GM19468 (cell line): ENCODE measurements around the gene CFAP65.

Source experiments
- ATAC-seq: cut with Tn5 transposase; IDR thresholded peaks from one replicate; pipeline ENCODE4 v1.9.1; 2021; ENCODE audit warnings: mild to moderate bottlenecking, moderate library complexity, moderate number of reproducible peaks; ENCODE audit not compliant: unreplicated experiment; ENCODE audit errors: extremely low read depth

CFAP65 gene

DNA sequence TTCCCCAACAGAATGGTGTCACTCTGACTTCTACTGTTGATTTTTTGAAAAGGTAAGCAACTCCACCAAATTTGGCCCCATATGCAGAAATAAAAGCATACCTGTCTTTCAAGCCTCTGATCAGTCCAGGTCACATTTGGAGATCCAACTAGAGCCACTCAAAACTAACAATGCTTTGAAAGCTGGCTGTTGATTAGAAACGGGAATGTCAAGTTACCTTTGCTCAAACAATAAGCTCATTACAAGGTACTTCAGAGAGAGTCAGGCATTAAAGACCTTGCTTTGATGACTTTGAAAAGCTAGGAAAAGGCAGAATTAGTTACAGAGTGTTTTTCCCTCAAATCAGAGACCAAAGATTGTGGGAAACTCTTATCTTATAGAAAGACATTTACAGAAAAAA, 24.2 kb upstream of the CFAP65 start:
- no peak for ATAC-seq

DNA sequence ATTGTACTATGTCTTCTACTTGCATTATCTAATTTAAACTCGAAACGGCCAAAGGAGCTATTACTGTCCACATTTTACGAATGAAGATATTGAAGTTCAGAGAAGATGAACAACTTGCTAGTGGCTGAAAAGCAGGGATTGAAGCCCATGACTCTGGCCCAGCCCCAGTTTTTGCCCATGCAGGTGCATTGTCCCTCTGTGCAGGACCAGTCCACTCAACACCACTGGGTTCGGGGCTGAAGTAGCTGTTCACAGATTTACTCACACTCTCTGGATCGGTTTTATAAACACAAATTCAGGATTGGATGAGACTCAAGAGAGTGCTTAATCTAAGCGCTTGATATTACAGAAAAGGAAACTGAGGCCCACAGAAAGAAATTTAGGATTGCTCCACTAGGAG, 20.8 kb upstream of the CFAP65 start:
- ATAC-seq: no peak

DNA sequence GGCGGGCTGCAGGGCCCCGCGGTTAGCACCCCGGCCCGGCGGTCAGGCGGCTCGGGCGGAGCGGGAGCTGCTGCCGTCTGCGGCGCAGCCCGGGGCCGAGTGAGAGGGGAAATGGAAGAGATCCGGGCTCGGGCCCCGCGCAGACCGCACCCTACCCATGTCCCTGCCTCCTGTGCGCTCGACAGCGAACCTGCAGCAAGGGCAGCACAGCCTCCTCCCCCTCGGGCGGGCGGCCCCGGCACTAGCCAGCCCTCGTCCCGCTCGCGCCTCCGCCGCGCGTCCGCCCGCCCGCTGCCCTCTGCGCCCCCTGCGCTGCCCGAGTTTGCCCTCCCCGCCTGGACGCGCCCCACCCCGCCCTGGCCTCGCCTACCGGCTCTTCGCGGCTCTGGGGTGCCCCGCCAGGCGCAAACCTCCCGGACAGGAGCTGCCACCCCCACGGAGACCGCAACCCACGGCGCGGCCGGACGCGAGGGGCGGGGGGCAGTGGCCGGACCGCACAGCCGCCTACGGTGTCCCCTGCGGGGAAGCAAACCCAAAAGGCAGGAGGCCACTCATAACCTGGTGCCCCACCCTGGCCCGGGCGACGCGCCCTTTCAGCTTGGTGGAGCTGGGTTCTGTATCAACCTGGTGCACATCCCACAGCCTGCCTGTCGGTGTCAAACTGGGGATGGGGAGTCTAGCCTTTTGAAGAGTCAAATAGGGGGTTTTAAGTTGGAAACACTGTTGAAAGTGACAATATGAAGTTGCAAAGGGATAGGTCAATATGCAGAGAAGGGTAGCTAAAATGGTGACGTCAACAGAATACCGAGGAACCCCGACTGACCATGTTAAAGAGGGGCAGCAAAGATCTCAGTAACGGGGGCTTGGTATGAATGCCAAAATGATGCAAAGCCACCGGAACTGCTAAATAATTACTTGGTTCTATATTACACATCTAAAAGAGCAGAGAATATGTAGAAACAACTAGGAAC, 19.8 kb upstream of the CFAP65 start, which contains the start of gene IHH:
Gene IHH, minus strand, starts transcription at position 101 of the 971 bp plus-strand sequence. CDS start 454 bp downstream, outside the sequence.
- no peak for ATAC-seq

DNA sequence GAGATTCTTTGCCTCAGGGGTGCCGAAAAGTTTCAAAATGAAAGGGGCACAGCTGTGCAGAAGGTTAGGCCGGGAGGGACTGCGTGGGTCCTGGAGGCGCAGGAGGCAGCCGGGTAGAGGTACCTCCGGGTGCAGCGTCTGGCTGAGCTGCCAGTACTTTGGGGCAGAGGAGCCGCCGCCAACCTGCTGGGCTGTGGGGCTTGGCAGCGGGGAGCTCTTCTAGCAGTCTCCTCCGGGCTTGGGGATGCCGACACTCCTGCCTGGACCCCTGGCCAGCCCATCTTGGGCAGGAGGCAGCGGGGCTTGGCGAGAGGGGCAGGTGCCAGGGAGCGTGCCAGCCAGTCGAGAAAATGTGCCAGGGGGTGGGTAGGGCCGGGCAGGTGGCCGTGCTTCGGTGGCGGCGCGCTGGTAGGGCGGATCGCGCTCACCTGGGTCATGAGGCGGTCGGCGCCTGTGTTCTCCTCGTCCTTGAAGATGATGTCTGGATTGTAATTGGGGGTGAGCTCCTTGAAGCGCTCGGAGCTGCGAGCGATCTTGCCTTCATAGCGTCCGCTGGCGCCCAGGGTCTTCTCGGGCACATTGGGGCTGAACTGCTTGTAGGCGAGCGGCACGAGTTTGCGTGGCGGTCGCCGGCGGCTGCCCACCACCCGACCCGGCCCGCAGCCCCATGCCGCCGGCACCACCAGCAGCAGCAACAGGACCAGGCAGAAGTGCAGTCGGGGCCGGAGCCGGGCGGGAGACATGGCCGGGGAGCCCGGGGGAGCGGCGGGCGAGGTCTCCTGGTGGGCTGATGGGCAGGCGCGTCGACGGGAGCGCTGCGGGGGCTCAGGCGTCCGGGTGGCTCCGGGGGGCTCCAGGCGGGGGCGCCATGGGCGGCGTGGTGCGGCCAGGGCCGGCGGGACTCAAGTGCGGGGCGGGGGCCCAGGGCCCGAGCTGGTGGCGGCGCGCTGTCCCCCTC, 18.7 kb upstream of the CFAP65 start:
- ATAC-seq: no peak

DNA sequence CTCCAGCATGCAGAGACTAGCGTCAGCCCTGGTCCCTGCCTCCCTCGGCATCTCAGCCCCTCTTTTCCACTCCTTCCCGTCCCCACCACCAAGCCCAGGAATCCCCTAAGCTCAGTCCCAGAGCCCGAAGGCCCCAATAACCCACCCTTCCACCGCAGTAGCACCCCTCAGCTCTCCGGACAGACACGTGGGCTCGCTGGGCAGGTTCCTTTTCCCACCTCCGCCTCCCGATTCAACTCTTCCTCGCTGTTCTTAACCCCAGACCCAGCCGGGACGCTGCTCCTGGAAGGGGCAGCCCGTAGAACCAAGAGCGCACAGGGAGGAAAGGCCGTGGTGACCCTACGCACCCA, 18.0 kb upstream of the CFAP65 start:
- no peak for ATAC-seq

DNA sequence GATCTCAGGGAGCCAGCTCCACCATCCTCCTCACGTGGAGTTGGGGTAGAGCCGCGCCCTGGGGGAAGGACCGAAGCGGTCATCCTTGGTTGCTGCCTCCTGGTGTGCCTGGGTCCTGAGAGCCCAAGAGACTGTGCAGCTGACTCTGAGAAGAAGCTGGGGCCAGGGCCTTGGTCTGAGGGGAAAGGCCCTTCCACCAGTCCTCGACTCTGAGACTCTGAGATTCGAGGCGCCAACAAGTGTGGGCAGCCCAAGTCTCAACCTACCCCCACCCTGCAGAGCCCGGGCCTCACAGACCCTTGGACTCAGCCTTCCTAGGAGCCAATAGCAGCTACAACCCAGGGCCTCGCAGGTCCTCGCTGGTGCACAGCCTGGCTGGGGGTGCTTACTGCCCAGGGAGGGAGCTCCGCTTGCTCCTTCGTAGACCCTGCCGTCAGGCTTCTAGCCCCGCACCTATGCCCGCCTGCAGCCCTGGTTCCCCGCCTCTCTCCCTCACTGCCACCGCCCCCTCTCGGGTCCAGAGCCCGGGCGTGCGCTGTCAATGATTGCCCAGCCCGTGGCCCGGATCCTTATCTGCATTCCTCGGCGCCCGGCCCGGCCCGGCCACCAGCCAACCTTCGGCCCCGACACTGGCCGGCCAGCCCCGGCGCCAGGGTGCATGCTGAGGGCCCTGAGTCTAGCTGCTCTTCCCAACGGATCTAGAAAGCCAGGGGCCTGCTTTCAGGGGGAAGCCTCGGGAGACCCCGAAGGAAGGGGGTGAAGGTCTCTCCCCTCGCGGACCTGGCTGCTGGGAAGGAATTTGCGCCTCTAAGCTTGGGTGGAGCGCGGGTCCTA, 17.4 kb upstream of the CFAP65 start:
- no peak for ATAC-seq

DNA sequence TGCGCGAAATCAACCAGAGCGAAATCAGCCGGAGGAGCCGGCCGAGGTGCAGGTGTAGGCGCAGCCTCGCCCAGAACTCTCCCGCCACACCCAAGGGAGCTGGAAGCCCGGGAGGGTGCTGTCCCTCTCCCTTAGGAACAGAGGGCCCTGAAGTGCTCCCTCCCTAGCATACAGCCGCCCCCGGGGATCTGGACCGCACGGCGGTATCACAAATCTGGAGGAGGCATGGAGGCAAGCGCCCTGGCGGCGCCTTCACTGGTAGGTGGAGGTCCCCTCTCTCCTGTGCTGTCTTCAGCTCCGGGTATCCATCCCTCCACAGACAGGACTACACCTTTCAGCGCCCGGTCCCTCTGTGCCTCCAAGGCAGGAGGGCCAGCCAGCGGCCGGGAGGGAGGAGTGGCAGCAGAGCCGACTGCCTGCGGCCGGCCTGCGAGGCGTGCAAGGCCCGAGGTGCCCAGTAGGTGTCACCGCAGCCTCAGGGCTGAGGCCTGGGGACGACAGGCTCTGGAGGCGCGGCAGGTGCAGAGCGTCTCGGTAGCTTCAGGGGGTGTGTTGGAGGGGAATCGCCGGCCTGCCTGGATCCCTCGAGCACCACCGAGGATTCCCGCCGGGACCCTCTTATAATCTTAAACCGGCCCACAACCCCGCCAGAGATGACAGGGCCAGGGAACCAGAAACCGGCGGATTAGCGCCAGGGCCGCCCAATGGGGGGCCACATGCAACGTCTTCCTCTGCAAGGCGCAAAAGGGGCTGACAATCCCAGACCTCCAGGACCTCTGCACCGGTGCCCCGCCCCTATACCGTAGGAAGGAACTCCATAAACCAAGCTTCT, 16.6 kb upstream of the CFAP65 start:
- ATAC-seq: no peak

DNA sequence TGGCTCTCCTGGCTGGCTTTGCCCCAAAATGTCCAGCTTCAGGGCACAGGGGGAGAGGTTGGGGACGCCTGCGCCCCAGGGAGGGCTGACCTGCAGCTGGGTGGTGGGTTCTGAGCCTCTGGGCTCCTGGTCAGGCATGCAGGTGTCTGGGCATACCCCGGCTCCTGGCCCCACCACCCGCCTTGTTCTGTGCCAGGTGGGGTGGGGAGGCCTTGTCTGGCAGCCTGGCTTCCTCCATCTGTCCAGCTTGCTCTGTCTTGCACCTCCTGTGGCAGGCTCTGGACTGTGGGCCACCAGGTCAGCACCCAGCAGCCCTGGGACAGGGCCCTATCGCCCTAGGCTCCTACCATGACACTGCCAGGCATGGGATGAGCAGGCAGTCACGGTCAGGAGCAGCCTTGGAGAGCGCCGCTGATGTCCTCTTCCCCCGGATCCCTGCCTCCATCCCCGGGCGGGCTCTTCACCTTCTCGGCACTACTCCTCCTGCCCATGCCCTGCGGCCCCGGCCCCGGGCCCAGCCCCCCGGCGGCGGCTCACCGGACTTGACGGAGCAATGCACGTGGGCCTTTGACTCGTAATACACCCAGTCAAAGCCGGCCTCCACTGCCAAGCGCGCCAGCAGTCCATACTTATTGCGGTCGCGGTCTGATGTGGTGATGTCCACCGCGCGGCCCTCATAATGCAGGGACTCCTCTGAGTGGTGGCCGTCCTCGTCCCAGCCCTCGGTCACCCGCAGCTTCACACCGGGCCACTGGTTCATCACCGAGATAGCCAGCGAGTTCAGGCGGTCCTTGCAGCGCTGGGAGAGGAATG, 15.8 kb upstream of the CFAP65 start:
- ATAC-seq: no peak

DNA sequence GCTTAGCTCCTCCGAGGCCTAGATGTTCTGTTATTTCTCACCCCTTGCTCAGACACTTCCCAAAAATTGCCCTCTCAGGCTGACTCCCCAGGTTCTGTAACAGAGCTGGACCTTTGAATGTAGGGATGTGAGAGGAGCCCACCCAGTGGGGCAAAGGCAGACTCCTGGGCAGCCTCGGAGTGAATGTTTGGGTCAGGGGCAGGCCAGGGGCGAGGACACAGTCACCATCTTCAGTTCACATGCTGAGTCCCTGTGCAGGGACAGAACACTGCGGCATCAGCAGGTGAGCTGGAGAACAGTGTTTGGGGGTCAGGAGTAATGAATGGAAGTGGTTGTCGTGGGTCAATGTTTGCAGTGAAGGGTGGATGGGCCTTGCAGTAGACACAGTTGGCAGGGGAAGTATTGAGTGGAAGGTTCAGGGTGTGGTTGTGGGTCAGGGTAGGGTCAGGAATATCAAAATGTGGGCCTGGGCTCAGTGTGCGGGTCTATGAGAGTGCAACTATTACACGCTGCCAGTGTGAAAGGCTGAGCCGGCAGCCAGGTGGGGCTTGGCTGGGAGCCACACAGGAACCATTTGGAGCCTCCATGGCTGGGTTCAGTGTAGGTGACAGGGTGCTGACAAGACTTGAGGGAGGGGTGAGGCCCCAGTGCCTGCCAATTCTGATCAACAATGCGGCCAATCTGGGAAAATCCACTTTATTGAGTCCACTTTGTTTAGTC, 15.0 kb upstream of the CFAP65 start:
- ATAC-seq: no peak

DNA sequence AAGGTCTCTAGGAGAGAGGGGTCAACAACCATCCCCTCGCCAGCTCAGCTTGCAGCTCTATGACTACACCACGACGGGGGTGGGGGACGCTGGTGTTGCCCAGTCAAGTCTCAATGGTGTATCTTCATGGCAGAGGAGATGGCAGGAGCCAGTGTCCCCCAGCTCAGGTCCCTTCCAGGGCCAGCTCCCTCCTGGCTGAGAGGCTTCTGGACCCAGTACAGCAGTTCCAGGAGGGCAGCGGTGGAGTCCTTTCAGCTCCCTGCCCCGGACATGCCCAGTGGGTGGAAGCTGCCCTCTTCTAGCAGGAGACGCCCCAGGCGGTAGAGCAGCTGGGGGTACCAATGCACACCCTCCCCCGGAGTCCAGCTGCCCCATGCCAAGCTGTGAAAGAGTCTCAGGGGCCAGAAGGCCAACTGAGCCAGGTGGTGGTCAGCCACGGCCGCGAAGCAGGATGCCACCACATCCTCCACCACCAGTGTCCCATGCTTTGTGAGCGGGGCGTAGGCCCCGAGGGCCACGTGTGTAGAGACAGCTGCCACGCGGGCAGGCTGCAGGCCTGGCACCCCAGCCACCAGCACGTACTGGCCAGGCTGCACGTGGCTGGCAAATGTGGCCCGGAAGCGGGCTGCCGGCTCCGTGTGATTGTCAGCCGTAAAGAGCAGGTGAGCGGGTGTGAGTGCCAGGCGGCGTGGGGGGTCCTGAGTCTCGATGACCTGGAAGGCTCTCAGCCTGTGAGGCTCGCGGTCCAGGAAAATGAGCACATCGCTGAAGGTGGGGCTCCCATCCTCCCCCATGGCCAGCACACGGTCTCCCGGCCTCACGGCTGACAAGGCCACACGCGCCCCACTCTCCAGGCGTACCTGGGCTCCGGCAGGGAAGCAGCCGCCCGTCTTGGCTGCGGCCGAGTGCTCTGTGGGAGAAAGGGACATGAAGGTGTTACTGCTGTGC, 13.9 kb upstream of the CFAP65 start:
- no peak for ATAC-seq

DNA sequence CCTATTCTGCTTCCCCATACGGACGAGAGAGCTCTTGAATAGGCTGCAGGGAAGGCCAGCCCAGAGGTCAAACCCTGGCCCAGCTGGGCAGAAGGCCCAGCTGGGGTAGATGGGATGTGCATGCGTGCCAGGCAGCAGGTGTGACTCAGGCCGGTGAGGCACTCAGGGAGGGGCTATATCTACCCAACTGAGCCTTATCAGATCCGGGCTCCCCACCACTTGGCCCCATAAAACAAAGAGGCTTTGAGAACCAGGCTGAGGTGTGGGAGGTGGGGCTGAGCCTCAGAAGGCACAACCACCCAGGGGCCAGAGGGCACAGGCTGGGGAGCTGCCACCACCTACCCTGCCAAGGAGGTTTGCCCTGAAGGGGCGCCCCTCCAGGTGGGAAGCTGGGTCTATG, 8.0 kb upstream of the CFAP65 start:
- ATAC-seq: no peak

DNA sequence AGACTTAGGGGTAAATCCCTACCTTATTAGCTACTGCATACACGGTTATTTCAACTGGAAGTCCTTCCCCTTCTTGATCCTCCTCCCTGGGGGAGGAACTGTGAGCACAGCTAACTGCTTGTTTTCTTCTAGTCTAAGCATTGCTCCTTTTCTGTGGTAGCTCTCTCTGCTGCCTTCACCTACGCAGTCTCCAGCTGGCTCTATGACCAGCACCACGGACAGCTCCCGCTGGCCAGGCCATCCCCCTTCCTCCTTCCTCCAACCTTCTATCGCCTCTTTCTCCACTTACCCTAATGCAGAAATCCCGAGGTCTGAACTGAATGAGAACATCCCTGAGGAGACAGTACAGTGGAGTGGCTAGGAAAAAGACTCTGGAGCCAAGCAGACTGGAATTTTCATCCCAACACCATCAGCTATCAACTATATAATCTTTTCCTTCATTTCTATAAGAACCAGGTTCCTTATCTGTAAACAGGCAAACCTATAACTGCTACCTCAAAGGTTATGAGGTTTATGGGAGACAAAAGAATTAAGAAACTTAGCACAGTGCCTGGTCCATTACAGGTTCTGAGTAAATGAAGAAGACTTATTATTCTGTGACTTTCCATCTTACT, 4.7 kb upstream of the CFAP65 start:
- no peak for ATAC-seq

DNA sequence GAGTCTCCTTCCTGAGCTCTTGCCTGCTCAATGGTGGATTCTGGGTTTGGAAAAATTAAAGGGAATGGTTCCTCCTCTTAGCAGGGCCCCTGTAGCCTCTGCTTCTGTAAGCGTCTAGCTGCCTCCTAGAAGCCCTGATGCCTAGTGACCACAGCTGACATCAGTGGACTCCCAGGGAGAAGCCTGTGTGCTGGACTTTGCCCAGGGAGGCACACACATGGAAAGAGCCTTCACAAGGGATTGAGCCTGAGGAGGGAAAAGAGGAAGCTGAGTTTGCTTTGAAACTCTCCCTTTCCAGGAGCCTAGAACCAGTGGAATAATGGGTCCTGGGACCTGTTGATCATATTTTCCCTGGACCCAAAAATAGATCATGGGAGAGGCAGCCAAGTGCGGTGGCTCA, 1.4 kb upstream of the CFAP65 start:
- no peak for ATAC-seq

DNA sequence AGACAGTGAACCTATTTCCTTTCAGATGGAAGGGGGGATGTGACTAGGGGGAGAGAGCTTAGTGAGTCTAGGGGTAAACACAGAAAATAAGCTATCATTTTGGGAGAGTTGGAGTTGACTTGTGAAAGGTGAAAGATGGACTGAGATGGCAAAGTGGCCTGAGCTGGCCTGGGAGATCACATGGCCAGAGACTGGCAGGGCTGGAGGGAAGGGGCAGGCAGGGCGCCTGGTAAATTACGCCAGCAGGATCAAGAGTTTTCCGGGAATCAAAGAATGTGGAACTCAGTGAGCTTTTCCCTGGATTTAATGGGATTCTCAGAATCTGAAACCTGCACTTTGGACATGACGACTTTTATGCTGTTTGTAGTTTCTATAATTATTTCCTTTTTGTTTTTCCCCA, 841 bp upstream of the CFAP65 start:
- ATAC-seq: no peak

DNA sequence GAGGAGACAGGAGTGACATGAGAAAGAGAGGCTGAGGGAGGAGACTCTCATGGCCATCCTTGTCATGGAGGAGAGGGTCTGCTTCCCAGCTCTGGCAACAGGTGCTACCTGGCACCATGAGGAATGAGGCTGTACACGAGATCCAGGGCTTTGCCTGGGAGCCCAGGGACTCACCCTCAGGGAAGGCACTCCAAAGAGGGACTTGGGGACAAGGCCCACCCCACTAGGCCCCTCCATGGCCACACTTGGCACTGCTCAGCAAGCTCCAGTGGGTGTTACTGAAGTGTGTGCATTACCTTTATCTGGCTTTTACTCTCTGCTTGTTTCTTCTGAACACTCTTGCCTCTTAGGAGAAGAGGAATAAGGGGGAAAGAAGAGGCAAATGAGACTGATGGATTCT, 2.7 kb downstream of the CFAP65 start:
- ATAC-seq: no peak

DNA sequence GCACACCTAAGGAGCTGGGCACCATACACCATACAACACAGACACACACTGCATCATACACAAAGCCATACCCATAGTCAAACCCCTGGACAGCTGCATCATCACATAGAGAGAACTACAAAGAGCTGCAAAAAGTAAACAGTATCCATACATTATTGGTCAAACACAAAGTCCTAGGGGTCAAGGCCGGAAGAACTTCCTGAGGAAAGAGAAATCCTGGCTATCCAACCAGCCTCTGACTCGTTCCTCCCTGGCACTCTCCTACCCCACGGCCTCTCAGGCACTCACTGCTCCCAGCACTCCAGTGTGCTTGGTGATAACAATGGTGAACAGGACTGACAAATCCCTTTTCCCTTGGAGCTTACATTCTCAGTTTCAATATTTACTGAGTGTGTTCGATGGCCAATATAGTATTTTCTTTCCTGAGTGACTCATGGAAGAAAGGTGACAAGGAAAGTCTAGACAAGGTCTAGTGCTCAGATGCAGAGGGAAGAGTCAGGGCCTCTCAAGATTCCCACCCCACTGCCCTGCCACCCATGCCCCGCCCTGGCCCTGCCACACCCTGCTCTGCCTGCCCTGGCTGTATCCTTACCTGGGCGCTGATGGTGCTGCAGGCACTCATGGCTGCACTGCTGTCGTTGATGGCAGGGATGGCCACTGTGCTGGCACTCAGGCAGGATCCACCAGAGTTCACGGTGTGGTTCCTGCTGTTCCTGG, 3.4 kb downstream of the CFAP65 start:
- ATAC-seq: no peak
